GM12875 (cell line): ENCODE measurements around the gene PLAC9.
A peak's percentile ranks its signal among the peaks of the same experiment; 100 is the strongest.

Experiments
- H3K4me3 ChIP-seq: one replicate; pipeline ENCODE4 v1.5.1; 2011; ENCODE audit warnings: low read depth, low read length, control low read depth
- CTCF ChIP-seq: IDR thresholded peaks from 2 replicates; pipeline ENCODE4 v1.5.1; 2011; ENCODE audit warnings: low read depth, mild to moderate bottlenecking, control low read depth, inconsistent platforms, low read length, moderate library complexity, borderline replicate concordance; ENCODE audit not compliant: insufficient read depth

PLAC9 gene

GRCh38 chr10:80186364-80187012 lies 54.0 kb downstream of the PLAC9 start:
- TF ChIP-seq CTCF: no peak
- no peak overlapping the region for H3K4me3 ChIP-seq

- TF ChIP-seq CTCF: no peak
- no peak overlapping the region for H3K4me3 ChIP-seq
These were observed 54.5 kb downstream of the PLAC9 start for GRCh38 chr10:80187060-80187459.

GRCh38 chr10:80187465-80188409 lies 55.2 kb downstream of the PLAC9 start:
- no peak for TF ChIP-seq CTCF
- H3K4me3 ChIP-seq: peak overlapping the region; percentile 17

DNA sequence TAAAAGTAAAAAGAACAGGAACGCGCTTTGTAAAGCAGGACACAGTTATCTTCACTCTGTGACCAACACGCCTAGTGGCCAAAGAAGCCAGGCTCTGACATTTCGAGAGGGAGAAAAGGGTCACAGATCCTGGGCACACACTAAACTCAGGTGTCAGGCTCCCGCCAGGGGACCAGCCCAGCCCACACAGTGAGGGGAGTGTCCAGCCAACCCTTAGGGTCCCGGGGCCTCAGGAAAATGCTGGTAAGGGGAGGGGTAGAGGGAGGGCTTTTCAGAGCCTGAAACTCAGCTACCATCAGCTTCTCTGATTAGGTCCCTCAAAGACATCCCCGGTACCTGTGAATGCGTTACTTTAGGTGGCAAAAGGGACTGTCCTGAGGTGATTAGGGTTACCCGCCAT lies 56.2 kb downstream of the PLAC9 start:
- H3K4me3 ChIP-seq: no peak overlapping the region
- TF ChIP-seq CTCF: no peak

GRCh38 chr10:80191589-80192270 lies 59.2 kb downstream of the PLAC9 start:
- no peak overlapping the region for H3K4me3 ChIP-seq
- TF ChIP-seq CTCF: no peak

DNA sequence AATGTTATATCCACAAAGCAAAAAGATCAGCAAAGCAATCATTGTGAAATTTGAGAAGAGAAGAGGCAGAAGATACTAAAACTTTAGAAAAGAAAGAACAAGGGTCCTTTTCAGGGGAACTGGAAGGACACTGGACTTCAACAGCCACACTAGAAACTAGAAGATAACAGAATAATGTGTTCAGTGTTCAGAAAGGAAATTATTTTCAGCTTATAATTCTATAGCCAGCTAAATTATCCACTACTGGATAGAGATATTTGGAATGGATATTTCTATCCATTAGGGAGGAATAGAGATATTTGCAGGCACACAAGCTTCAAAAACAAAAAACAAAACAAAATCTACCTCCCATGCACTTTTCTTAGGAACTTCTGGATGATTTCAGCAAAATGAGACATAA lies 60.0 kb downstream of the PLAC9 start:
- TF ChIP-seq CTCF: no peak

More for the DNA sequence above, 60.0 kb downstream of the PLAC9 start:
- H3K4me3 ChIP-seq: no peak overlapping the region
